GM21737 (cell line): ENCODE measurements around the gene CDH4.

Experiments
- ATAC-seq: cut with Tn5 transposase; IDR thresholded peaks from one replicate; pipeline ENCODE4 v1.9.1; 2021; ENCODE audit warnings: mild to moderate bottlenecking, moderate library complexity; ENCODE audit not compliant: unreplicated experiment

CDH4 gene

DNA sequence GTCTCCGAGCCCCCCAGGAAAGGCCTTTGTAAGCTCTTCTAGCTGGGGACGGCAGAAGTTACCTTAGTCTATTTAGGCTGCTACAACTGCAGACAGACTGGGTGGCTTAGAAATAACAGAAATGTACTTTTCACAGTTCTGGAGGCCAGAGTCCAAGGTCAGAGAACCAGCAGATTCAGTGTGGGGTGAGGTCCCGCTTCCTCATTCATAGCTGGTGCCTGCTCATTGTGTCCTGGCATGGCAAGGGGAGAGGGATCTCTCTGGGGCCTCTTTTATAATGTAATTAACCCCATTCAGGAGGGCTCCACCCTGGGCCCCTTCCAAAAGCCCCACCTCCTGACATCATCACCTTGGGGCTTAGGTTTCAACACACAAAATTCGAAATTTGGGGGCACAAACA lies 315.1 kb downstream of the CDH4 start:
- no peak for ATAC-seq

DNA sequence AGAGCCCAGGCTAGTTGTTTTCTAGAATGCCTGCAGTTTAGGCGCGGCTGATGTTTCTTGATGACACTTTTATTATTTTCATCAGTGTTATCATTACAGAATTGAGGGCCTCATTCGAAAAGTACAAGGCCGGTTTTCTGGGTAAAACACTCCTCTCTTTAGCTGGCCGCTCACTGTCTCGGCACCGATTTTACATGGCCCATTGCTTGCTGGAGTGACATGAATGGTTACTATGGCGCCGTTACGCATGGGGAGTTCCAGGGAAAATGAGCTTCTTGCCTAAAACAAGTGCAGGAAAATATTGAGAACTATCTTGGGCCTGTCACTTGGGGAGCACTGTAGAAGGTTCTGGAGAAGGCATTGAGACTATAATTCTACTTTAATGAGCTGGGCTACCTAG lies 317.8 kb downstream of the CDH4 start:
- no peak for ATAC-seq

DNA sequence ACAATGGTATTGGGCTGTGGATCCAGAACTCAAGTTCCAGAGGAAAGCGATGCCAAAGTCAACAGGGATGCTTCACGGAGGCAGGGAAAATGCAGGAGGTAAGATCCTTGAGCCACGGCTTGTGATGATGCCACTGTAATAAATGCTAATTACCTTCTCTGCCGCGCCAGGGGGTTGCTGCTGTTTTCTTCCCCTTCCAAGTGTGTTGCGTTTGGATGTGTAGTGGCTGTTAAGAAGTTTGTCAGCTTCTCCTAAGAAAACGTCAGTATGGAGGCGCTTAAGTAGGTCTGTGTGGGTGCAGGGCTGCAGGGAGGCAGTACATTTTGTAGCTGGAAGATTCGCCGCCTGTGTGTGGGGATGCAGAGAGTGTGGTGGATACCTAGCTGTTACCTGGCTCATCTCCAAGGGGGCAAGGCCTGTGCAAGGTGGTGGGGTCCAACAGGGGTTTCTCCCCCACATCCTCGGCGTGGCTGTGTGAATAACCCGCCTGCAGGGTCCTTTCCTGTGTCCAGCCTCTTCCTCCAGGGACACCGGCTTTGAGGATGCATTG lies 318.7 kb downstream of the CDH4 start:
- ATAC-seq = no peak

DNA sequence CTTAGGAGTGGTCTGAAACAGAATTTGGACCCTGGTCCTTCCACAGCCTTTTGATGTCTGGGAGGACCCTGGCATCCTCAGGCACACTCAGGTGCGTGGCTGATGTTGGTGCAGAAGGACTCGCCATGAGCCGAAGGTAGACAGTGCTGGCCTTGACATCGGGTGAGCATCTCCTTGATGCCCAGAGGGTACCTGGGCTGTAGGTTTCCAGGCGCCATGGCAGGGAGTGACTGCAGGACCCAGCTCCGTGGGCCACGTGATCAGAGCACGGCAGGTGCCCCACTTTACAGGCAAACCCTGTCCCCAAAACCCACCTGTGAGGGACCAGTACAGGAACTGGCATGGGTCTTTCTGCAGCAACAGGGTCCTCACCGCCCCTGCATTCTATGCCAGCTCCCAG lies 319.2 kb downstream of the CDH4 start:
- no peak for ATAC-seq

DNA sequence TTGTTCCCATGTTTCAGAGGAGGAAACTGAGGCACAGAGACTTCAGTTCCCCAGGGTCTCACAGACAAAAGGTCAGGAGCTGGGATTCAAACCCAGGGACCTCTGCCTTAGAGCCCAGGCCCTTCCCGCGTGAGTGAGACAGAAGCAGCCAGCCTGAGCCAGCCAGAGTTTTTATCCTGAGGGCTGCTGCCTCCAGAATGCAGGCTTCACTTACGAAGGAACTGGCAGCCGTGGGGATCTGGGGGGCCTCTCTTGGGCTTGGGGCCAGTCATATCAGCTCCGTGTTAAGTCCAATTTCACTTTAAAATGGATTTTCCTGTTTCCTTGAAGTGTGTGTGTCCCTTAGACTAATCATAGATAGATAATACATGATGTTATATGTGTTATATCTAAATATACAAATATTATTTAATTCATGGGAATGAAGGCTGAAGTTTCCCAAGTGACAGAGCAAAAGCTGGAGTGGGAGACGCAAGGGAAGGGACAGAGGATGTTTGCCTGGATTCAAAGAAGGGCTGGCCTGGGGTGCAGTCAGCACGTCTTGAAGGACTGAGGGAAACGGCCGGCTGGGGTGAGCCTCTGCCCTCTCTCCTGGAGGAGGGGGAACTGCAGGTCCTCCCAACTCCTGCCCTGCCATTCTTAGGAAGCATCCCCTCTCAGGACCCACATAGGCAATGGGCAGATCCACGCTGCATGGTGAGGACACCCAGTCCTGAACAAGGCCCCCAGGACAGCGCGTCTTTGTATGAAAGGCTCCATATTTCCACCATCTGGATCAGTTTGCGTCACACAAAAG lies 320.1 kb downstream of the CDH4 start:
- no peak for ATAC-seq

DNA sequence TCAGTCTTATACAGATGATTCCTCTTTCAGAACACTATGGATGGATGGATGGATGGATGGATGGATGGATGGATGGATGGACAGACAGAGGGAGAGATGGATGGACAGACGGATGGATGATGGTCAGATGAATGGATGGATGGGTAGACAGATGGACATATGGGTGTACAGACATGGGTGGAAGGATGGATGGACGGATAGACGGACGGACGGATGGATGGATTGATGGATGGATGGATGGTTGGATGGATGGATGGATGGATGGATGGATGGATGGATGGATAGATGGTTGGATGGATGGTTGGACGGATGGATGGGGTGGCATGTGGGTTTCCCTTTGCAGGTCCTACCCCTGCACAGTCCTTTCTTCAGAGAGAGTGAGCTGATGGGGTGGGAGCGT lies 320.7 kb downstream of the CDH4 start:
- ATAC-seq = no peak

DNA sequence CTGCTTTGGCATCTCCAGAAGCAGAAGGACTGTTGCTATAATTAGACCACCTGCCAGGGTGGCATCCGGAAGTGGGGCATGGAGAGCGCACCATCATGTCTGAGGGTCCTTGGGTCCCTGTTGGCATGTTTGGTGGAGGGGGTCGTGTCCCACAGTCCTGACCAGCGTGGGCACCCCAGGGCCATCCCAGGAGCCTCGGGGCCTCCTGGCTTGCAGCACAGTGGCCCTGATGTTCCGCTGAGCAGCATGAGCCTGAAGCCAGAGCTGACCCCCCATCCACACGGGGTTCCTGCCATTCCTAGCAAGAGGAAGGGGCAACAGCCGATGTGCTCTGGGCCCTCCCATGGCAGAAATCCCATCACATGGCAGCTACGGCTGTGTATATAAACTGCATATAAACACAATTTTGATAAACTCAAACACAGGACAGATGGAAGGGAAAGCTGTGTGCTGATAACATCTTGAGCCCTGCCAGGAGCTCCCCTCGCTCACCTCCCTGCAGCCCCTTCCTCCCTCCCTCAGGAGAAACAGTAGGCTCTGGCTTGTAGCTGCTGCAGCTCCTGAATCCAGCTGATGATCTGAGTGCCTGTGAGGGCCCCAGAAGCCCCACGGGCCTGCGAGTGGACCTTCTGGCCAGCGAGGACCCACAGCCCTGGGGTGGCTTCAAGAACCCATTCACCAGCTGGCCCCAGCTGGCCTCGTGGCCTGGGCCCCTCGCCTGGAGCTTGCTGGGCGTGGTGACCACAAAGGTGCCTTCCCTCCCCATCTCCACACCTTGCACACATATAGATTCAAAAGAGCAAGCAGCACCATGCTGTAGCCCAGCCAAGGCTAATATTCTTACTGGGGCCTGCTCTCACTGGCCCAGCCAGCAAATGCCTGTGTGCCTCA lies 321.6 kb downstream of the CDH4 start:
- no peak for ATAC-seq

GRCh38 chr20:61575151-61575937 lies 323.3 kb downstream of the CDH4 start:
- no peak for ATAC-seq

- ATAC-seq = no peak
Measured at GRCh38 chr20:61576372-61576771, 324.3 kb downstream of the CDH4 start.

DNA sequence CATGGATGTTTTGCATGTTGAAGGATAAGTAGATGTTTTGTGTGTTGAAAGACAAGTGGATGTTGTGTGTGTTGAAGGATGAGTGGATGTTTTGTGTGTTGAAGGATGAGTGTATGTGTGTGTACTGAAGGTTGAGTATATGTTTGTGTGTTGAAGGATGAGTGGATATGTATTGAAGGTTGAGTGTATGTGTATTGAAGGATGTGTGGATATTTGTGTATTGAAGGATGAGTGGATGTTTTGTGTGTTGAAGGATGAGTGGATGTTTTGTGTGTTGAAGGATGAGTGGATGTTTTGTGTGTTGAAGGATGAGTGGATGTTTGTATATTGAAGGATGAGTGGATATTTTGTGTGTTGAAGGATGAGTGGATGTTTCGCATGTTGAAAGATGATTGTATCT lies 325.0 kb downstream of the CDH4 start:
- ATAC-seq = no peak

- no peak for ATAC-seq
Measured at GRCh38 chr20:61579908-61580307, 327.8 kb downstream of the CDH4 start.

- ATAC-seq = no peak
Measured at GRCh38 chr20:61580958-61581824, 329.1 kb downstream of the CDH4 start.

DNA sequence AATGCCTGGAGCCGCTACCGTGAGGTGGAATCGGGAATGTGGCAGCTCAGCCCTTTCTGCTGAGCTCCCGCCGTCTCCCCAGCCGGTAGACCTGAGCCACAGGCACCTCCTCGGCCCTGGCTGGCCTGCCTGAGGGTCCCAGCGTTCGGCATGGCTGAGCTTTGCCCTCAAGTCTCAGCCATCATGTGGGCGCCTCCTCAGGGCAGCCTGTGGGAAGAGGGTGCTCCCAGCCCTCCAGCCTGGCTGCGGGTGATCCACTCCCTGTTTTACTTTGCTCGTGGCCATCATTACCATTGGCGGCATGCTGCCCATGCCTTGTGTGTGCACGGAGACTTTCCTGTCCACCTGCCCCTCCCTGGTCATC lies 329.7 kb downstream of the CDH4 start:
- no peak for ATAC-seq

DNA sequence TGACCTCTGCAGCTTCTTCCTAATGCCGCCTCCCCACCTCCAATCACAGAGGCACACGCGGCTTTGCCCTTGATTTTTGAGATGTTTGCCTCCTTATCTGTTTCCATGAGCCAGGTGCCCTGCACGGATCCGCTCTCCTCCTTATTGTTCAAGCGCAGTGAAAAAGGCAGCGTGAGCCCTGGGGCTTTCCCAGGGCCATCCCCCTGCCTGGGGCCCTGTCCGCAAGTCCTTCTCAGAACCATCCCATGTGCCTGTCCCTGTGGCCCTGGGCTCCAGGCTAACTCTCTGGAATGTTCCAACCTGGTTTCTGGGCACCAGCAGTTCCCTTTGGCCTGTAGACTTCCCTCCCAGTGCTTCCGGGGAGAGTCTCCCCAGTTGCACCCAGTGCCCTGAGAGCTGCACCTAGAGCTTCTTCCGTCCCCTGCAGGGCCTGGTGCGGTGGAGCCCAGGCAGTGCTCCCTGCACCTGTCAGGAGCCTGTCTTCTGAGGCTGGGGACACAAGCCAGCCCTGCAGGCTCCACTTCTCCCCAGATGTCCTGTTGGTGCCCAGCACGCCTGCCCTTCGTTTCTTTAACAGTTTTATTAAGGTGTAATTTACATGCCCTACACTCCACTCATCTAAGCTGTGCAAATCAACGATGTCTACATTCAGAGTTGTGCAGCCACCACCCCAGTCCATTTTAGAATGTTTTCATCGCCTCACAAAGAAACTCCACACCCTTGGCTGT lies 330.3 kb downstream of the CDH4 start:
- no peak for ATAC-seq

DNA sequence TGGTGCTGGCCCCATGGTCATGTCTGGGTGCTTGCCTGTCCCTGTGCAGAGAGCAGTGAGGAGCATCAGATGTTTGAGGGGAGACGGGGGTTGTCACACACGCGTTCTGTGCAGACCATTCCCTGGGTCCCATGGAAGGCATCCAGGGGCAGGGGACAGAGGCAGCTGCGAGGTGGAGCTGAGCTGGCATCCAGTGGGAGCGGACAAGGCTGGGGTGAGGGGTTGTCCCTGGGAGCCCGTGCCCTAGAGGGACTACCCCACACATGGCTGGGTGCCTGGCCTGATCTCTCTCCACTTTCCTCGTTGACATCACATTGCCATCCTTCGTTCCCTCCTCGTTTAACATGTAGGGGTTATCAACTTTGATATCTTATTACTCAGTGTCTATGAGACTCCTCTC lies 331.3 kb downstream of the CDH4 start:
- ATAC-seq = no peak

DNA sequence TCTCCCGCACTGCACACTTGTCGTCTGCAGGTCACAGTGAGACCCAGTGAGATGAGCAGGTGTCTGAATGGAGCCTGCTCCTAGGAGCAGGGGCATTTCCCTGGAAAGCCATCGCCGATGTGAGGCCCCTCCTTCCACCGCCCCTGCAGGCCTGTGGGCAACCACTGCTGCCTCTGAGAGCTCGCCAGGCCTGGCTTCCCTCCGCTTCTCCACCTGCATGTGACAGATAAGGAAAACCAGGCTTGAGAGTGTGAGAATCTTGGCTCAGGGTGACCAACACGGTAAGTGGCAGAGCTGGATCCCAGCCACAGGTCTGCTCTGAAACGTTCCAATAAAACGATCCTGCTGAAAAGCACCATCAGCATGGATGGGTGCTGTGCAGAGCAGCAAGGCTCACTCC lies 332.8 kb downstream of the CDH4 start:
- ATAC-seq = no peak

- no peak for ATAC-seq
Measured at GRCh38 chr20:61585764-61586163, 333.7 kb downstream of the CDH4 start.

DNA sequence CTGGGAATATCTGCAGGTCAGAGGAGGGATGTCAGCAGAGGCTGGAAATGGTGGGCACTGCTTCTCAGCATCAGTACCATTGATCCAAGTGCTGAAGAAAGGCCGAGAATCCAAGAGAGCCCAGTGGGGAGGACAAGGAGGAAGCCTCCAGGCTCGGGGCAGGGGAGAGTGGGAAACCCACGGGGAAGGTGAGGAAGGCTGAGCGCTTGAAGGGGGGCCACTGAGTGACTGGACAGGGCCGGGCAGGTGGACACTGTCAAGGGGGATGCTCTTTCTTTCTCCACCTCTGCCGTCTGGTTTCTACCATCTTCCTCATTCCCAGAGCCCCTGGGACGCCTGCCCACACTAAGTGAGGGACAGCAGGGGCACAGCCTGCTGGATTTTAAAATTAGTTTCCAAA lies 335.0 kb downstream of the CDH4 start:
- no peak for ATAC-seq

GRCh38 chr20:61587681-61588289 lies 335.7 kb downstream of the CDH4 start:
- no peak for ATAC-seq
